ENCODE measurements around the gene DNTT. TPM values are rescaled to one million over a fixed set of nuclear protein-coding genes. Genes with fewer than 3 reads are reported as not detected.
A peak's percentile ranks its signal among the peaks of the same experiment; 100 is the strongest.

The DNTT gene
- total RNA-seq, 1 donor from 2014 or later, result not detected

DNA sequence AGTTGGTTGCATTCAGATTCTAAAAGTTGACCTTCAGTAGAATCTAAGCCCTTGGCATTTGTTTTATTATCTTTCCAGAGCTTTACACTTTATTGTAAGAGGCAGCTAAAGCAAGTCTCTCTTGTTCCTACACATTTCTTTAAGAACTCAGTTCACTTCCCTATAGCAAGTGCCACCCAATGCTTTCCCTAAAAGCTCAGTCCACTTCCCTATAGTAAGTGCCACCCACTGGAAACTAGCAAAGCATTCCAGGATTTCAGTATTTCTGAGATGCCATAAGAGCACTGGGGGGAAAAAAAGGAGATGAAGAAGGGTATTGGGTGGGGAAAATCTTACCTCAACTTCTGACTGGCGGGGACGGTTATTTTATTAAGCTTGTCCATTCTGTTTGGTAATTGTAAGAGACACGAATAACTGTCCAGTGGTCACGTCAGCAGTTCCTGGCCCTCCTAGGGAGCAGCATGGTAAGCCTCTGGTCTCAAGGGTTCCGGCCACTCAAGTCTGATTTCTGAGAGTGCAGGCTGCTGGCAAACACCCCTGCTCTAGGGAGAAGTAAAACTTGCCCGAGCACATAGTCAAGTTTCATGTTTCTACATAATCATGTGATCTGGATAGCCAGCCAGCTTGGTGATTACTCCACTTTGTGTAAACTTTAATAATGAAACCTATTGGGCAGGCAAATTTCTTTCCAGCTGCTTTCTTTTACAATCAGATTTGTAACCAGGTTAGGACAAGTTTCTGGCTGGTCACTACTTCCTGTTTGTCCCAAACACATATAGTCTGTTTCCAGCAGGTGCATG lies 33.0 kb upstream of the DNTT start, which contains the start of gene BLNK:
BLNK (minus strand) TSS at position 554 of the 800 bp plus-strand sequence; CDS start at position 383, 171 bp downstream.
- H3K36me3 ChIP-seq, result no peaks in the 10 kb centered on the region
- H3K4me3 ChIP-seq, result peak within 1 kb of the TSS; percentile 21
- peaks cover 30% of the 10 kb centered on the region for H3K27me3 ChIP-seq (ENCODE audit: low read depth)
- peak within 1 kb of the TSS; percentile 61 for H3K27ac ChIP-seq (replicated peaks)
- H3K4me1 ChIP-seq, result peaks cover 10% of the 10 kb centered on the region
- H3K9me3 ChIP-seq (replicated peaks), result no peaks in the 10 kb centered on the region
- peak; percentile 39 for DNase-seq
- TF ChIP-seq, protein P1, sequence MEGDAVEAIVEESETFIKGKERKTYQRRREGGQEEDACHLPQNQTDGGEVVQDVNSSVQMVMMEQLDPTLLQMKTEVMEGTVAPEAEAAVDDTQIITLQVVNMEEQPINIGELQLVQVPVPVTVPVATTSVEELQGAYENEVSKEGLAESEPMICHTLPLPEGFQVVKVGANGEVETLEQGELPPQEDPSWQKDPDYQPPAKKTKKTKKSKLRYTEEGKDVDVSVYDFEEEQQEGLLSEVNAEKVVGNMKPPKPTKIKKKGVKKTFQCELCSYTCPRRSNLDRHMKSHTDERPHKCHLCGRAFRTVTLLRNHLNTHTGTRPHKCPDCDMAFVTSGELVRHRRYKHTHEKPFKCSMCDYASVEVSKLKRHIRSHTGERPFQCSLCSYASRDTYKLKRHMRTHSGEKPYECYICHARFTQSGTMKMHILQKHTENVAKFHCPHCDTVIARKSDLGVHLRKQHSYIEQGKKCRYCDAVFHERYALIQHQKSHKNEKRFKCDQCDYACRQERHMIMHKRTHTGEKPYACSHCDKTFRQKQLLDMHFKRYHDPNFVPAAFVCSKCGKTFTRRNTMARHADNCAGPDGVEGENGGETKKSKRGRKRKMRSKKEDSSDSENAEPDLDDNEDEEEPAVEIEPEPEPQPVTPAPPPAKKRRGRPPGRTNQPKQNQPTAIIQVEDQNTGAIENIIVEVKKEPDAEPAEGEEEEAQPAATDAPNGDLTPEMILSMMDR (IDR thresholded peaks at IDR 0.05; ENCODE audit: borderline replicate concordance), result no peak
- intact Hi-C loops (cut with micrococcal nuclease), result no loop called here

DNA sequence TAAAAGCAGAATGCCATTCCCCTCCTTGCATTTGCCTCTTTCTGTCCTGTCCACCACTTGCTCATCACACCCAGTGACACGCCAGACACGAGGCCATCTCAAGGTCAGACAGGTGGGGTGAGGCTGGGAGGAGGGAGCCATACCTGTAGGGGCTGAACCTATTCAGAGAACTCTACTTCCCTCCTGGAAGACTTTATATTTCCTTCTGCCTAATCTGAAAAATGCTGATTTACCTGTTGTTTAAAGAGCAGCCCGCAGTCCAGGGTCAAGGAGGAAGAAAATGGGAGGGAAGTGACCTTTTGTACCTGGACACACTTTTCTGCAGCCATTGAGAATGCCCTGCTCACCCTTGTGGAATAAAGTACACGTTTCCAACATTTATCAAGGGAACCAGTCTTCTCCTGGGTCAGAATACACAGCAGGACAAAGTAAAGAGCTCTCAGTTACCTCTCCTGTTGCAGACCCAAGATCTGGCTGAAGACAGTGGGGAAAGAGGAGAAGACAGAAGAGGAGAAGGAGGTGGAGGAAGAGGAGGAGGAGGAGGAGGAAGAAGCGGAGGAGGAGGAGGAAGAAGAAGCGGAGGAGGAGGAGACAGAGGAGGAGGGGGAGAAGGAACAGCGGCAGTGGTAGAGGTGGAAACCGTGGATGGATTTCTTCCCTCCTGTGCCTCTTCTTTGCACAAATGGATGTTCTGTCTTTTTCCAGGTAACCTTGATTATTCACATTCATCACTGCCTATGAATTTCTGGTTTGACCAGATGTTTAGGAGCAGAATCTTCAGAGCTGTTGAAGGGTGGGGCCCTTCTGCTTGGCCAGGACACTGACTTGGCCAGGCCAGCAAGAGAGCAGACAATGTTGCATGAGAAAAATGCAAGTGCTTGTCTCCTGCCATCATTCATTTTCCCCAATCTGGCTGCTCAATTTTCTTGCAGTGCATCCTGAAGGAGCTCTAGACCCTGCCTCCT lies 31.6 kb upstream of the DNTT start:
- H3K27ac ChIP-seq (replicated peaks), result no peak overlapping the region

DNA sequence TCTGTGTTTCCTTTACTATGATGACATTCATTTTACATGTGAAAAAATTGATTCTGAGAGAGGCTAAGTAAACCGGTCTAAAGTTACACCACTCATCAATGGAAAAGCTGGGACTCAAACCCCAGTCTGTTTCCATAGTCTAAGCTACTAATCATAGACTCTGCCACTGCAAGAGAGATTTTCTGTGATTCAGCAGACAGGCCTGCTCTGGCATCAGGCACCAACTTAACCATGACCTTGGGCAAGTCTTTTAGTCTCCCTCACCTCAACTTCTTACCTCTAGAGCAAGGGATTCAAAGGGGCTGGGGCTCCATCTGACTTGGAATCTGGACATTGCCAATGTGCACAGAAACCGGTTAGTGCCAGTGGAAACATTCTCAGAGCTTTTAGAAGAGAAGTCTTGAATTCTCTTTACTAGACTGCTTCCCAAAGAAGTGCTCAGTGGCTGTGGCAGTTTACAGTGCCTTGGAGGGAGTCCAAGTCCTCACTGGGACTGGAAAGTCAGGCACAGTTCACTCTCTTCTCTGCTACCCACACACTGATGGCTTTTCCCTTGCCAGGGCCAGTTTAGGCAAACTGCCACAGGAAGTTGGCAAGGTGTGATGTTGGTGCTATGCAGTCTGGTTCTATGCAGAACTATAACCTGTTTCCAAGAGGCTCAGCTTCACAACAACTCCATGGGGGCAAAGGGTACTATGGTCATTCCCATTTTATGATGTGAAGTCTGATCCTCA lies 28.4 kb upstream of the DNTT start:
- Histone ChIP-seq H3K4me1 (peaks cover 8% of the 10 kb centered on the region), H3K27ac (replicated peaks) (no peak overlapping the region), H3K4me3 (no peak overlapping the region), H3K27me3 (ENCODE audit: low read depth) (peaks cover 22% of the 10 kb centered on the region), H3K9me3 (replicated peaks) (no peaks in the 10 kb centered on the region), H3K36me3 (no peaks in the 10 kb centered on the region)
- peak; percentile 52 for DNase-seq
- intact Hi-C loops (cut with micrococcal nuclease), result no loop called here
- TF ChIP-seq, protein P1 (IDR thresholded peaks at IDR 0.05; ENCODE audit: borderline replicate concordance), result no peak

More for the DNA sequence above, 31.6 kb upstream of the DNTT start:
- TF ChIP-seq, protein P1 (IDR thresholded peaks at IDR 0.05; ENCODE audit: borderline replicate concordance), result no peak
- intact Hi-C loops (cut with micrococcal nuclease), result no loop called here
- Histone ChIP-seq H3K36me3 (no peaks in the 10 kb centered on the region), H3K4me1 (peaks cover 10% of the 10 kb centered on the region), H3K4me3 (no peak overlapping the region), H3K27me3 (ENCODE audit: low read depth) (peaks cover 18% of the 10 kb centered on the region), H3K9me3 (replicated peaks) (no peaks in the 10 kb centered on the region)
- no peak for DNase-seq

DNA sequence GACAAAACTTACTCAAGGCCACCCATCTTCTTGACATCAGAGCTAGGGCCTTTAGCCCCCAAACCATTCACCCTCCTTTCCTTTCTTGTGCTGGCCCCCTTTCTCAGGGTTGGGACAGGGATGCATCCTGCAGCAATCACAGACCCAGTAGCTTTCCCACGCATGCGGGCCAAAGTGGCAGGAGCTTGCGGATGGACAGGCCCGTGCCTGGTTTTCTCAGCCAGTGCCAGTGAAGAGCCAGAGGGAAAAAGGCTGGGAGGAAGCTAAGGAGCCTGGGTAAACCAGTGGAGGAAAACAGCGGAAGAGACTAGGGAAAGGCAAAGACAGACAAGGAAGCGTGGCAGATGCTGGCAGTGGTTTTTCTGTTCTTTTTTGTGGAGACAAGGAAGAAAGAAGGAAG lies 27.8 kb upstream of the DNTT start:
- TF ChIP-seq, protein P1 (IDR thresholded peaks at IDR 0.05; ENCODE audit: borderline replicate concordance), result no peak
- peaks cover 5% of the 10 kb centered on the region for H3K4me1 ChIP-seq
- H3K36me3 ChIP-seq, result no peaks in the 10 kb centered on the region
- no peaks in the 10 kb centered on the region for H3K9me3 ChIP-seq (replicated peaks)
- H3K27me3 ChIP-seq (ENCODE audit: low read depth), result peaks cover 26% of the 10 kb centered on the region
- no peak overlapping the region for H3K4me3 ChIP-seq
- intact Hi-C loops (cut with micrococcal nuclease), result no loop called here
- no peak for DNase-seq
- H3K27ac ChIP-seq (replicated peaks), result no peak overlapping the region

DNA sequence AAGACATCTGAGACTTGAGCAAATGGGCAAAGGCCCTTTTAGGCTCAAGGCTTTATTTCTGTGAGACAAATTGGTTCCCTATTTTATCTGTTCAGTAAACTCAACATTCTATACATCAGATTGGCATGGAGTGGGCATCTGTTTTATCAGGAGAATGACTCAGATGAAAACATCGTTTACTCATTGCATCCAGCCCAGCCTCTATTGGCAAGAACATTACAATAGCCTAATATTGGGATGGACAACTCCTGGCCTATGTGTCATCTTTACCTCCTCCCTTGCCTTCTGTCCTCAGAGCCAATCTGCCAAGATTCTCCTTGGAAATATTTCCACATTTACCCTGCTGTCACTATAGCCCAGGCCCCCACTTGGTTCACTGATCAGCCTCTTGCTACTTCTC lies 27.4 kb upstream of the DNTT start:
- intact Hi-C loops (cut with micrococcal nuclease), result no loop called here
- TF ChIP-seq, protein P1 (IDR thresholded peaks at IDR 0.05; ENCODE audit: borderline replicate concordance), result no peak
- H3K27ac ChIP-seq (replicated peaks), result no peak overlapping the region
- H3K9me3 ChIP-seq (replicated peaks), result no peaks in the 10 kb centered on the region
- H3K4me3 ChIP-seq, result no peak overlapping the region
- no peaks in the 10 kb centered on the region for H3K36me3 ChIP-seq
- peaks cover 29% of the 10 kb centered on the region for H3K27me3 ChIP-seq (ENCODE audit: low read depth)
- DNase-seq, result no peak
- peaks cover 5% of the 10 kb centered on the region for H3K4me1 ChIP-seq

Measured in left ventricle myocardium inferior (tissue), 1 donor.